HEK293 (cell line): ENCODE measurements around the gene C1QL4.

Source experiments
- BCL11A ChIP-seq: fragments of 450-650 bp; formaldehyde crosslinking; IDR thresholded peaks from 2 replicates; pipeline ENCODE4 v1.5.1; 2016; ENCODE audit warnings: low read depth, missing biosample characterization, missing genetic modification characterization
- KLF17 ChIP-seq: fragments of 450-650 bp; formaldehyde crosslinking; IDR thresholded peaks from 2 replicates; pipeline ENCODE4 v1.5.1; 2016; ENCODE audit warnings: missing biosample characterization, missing genetic modification characterization
- OVOL3 ChIP-seq: fragments of 450-650 bp; formaldehyde crosslinking; IDR thresholded peaks from 2 replicates; pipeline ENCODE4 v1.5.1; 2016; ENCODE audit warnings: missing biosample characterization, missing genetic modification characterization
- PRDM2 ChIP-seq: fragments of 450-650 bp; formaldehyde crosslinking; IDR thresholded peaks from 2 replicates; pipeline ENCODE4 v1.5.1; 2016; ENCODE audit warnings: missing biosample characterization, missing genetic modification characterization, borderline replicate concordance
- REPIN1 ChIP-seq: fragments of 450-650 bp; formaldehyde crosslinking; IDR thresholded peaks from 2 replicates; pipeline ENCODE4 v1.5.1; 2017; ENCODE audit warnings: missing biosample characterization, missing genetic modification characterization, low read depth
- TCF7L2 ChIP-seq: IDR thresholded peaks from 2 replicates; pipeline ENCODE4 v1.6.1; 2011; ENCODE audit warnings: low read depth, mild to moderate bottlenecking, inconsistent platforms, low read length, moderate library complexity, borderline replicate concordance
- YY2 ChIP-seq: fragments of 450-650 bp; formaldehyde crosslinking; IDR thresholded peaks from 2 replicates; pipeline ENCODE4 v1.5.1; 2016; ENCODE audit warnings: missing biosample characterization, missing genetic modification characterization
- ZBTB20 ChIP-seq: fragments of 450-650 bp; formaldehyde crosslinking; IDR thresholded peaks from 2 replicates; pipeline ENCODE4 v1.5.1; 2016; ENCODE audit warnings: missing biosample characterization, missing genetic modification characterization
- ZBTB21 ChIP-seq: fragments of 450-650 bp; formaldehyde crosslinking; IDR thresholded peaks from 2 replicates; pipeline ENCODE4 v1.5.1; 2017; ENCODE audit warnings: missing biosample characterization, missing genetic modification characterization
- ZBTB48 ChIP-seq: fragments of 450-650 bp; formaldehyde crosslinking; IDR thresholded peaks from 2 replicates; pipeline ENCODE4 v1.5.1; 2016; ENCODE audit warnings: missing biosample characterization, missing genetic modification characterization
- ZNF10 ChIP-seq: fragments of 450-650 bp; formaldehyde crosslinking; IDR thresholded peaks from 2 replicates; pipeline ENCODE4 v1.5.1; 2017; ENCODE audit warnings: missing biosample characterization, missing genetic modification characterization
- ZNF114 ChIP-seq: fragments of 450-650 bp; formaldehyde crosslinking; IDR thresholded peaks from 2 replicates; pipeline ENCODE4 v1.5.0; 2017; ENCODE audit warnings: missing biosample characterization, missing genetic modification characterization
- ZNF140 ChIP-seq: fragments of 450-650 bp; formaldehyde crosslinking; IDR thresholded peaks from 2 replicates; pipeline ENCODE4 v1.5.1; 2016; ENCODE audit warnings: missing biosample characterization, missing genetic modification characterization
- ZNF157 ChIP-seq: fragments of 450-650 bp; formaldehyde crosslinking; IDR thresholded peaks from 2 replicates; pipeline ENCODE4 v1.5.1; 2016; ENCODE audit warnings: missing biosample characterization, missing genetic modification characterization
- ZNF18 ChIP-seq: fragments of 450-650 bp; formaldehyde crosslinking; IDR thresholded peaks from 2 replicates; pipeline ENCODE4 v1.5.1; 2016; ENCODE audit warnings: missing biosample characterization, missing genetic modification characterization
- ZNF223 ChIP-seq: fragments of 450-650 bp; formaldehyde crosslinking; IDR thresholded peaks from 2 replicates; pipeline ENCODE4 v1.5.1; 2016; ENCODE audit warnings: missing biosample characterization, missing genetic modification characterization
- ZNF280D ChIP-seq: fragments of 450-650 bp; formaldehyde crosslinking; IDR thresholded peaks from 2 replicates; pipeline ENCODE4 v1.5.1; 2016; ENCODE audit warnings: missing biosample characterization, missing genetic modification characterization
- ZNF335 ChIP-seq: fragments of 450-650 bp; formaldehyde crosslinking; conservative IDR thresholded peaks from 2 replicates; pipeline ENCODE4 v1.5.1; 2016; ENCODE audit warnings: missing biosample characterization, missing genetic modification characterization
- ZNF362 ChIP-seq: fragments of 450-650 bp; formaldehyde crosslinking; IDR thresholded peaks from 2 replicates; pipeline ENCODE4 v1.5.1; 2016; ENCODE audit warnings: missing biosample characterization, missing genetic modification characterization
- ZNF391 ChIP-seq: fragments of 450-650 bp; formaldehyde crosslinking; IDR thresholded peaks from 2 replicates; pipeline ENCODE4 v1.5.1; 2016; ENCODE audit warnings: low read depth, missing biosample characterization, missing genetic modification characterization, borderline replicate concordance
- ZNF521 ChIP-seq: fragments of 450-650 bp; formaldehyde crosslinking; IDR thresholded peaks from 2 replicates; pipeline ENCODE4 v1.5.1; 2017; ENCODE audit warnings: missing biosample characterization, mild to moderate bottlenecking, missing genetic modification characterization
- ZNF530 ChIP-seq: fragments of 450-650 bp; formaldehyde crosslinking; IDR thresholded peaks from 2 replicates; pipeline ENCODE4 v1.5.1; 2016; ENCODE audit warnings: low read depth, missing biosample characterization, missing genetic modification characterization
- ZNF548 ChIP-seq: fragments of 450-650 bp; formaldehyde crosslinking; IDR thresholded peaks from 2 replicates; pipeline ENCODE4 v1.5.1; 2016; ENCODE audit warnings: missing biosample characterization, missing genetic modification characterization
- ZNF558 ChIP-seq: fragments of 450-650 bp; formaldehyde crosslinking; IDR thresholded peaks from 2 replicates; pipeline ENCODE4 v1.5.1; 2016; ENCODE audit warnings: missing biosample characterization, missing genetic modification characterization
- ZNF600 ChIP-seq: fragments of 450-650 bp; formaldehyde crosslinking; IDR thresholded peaks from 2 replicates; pipeline ENCODE4 v1.5.1; 2016; ENCODE audit warnings: missing biosample characterization, missing genetic modification characterization
- ZNF707 ChIP-seq: fragments of 450-650 bp; formaldehyde crosslinking; IDR thresholded peaks from 2 replicates; pipeline ENCODE4 v1.5.1; 2016; ENCODE audit warnings: missing biosample characterization, missing genetic modification characterization
- ZNF785 ChIP-seq: fragments of 450-650 bp; formaldehyde crosslinking; IDR thresholded peaks from 2 replicates; pipeline ENCODE4 v1.5.1; 2016; ENCODE audit warnings: missing biosample characterization, missing genetic modification characterization
- ZSCAN18 ChIP-seq: fragments of 450-650 bp; formaldehyde crosslinking; IDR thresholded peaks from 2 replicates; pipeline ENCODE4 v1.5.1; 2016; ENCODE audit warnings: missing biosample characterization, missing genetic modification characterization

C1QL4 gene

GRCh38 chr12:49352351-49352750 lies 15.4 kb upstream of the C1QL4 start (continued):
- TF ChIP-seq ZNF362 (no peak), TCF7L2 (no peak), KLF17 (tag by site-specific recombination) (no peak), ZBTB48 (tag by site-specific recombination) (no peak), ZNF558 (tag by site-specific recombination) (peak; percentile 67), BCL11A (tag by site-specific recombination) (no peak), ZNF140 (tag by site-specific recombination) (peak; percentile 75), ZNF530 (tag by site-specific recombination) (0 out of 2 replicates have a peak, but pooled peaks have one; percentile 55), REPIN1 (tag by site-specific recombination) (no peak), ZNF785 (no peak), ZNF548 (tag by site-specific recombination) (no peak), ZNF707 (tag by site-specific recombination) (no peak), ZBTB21 (tag by site-specific recombination) (peak; percentile 35; the same call in 1 of the 2 replicates), YY2 (tag by site-specific recombination) (no peak), ZNF10 (tag by site-specific recombination) (no peak), ZNF18 (tag by site-specific recombination) (no peak), ZNF114 (tag by site-specific recombination) (no peak), ZNF280D (tag by site-specific recombination) (no peak), ZNF157 (tag by site-specific recombination) (no peak), ZNF223 (tag by site-specific recombination) (peak; percentile 56; the same call in 1 of the 2 replicates), ZSCAN18 (tag by site-specific recombination) (no peak), ZNF600 (tag by site-specific recombination) (no peak), ZBTB20 (no peak), PRDM2 (tag by site-specific recombination) (no peak), ZNF521 (tag by site-specific recombination) (no peak), ZNF391 (tag by site-specific recombination) (no peak), ZNF335 (tag by site-specific recombination) (no peak), OVOL3 (no peak)
